NCI-H1417 (cell line): ENCODE results near the gene PRSS38.

Source experiments
- DNase-seq, 3 experiments: peaks; one replicate each; lab custom pipeline; 2025; lab: John Stamatoyannopoulos, UW

PRSS38 gene

DNA sequence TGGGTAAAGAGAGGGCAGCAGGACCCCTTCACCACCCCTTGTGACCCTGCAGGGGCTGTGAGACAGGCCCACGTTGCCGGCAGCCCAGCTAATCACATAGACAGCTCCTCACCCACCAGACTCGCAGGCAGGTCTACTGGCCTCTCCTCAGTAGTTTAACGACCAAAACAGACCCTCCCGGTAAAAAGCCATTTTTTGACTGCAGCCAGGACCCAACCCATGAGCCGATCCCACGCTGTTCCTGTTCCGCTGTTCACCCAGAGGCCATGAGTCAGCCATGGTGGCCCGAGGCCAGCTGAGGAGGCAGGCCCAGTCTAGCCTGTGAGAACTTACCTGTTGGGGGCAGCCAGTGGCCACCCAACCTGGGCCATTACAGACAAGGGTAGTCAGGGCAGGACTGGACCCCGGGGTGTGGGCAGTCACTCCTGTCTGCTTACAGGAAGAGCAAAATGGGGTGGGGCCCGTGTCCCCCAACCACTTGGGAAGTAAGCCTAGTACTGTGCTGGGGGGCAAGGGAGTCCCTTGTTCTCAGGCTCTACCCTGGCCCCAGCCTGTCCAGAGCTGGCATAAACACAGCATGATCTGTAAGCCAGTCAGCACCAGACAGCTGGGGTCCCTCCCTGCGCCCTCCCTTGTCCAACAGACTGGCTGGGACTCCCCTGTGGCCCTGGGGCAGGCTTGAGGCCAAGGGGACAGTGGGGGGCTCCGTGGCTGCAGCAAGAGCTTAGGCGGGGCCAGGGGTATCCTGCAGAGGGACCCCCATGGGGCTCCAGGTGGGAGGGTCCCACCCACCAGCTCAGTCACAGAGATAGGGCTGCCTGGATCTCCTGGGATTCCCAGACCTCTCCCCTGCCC is 70.4 kb downstream of the PRSS38 start:
- no peak for DNase-seq

DNA sequence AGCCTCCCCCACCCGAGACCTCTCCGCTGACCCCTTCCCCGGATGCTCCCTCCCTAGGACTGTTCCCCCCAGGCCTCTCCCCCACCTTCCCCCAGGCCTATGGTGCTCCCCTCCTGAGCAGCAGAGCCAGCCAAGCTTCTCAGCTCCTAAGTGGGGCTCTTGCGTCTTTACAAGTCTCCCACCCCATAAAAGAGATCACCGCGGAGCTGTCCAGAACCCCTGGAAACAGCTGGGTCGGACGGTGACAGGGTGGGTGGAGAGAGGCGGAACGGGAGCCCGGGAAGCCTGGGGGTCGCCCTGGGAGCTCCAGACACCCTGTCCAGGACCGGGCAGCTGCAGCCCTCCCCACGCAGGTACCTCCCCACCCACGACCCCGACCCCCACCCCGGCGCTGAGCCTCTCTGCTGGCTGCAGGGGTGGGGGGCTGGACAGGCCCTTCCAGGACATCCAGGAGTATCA is 71.1 kb downstream of the PRSS38 start:
- DNase-seq: no peak

GRCh38 chr1:227886993-227887696 is 71.7 kb downstream of the PRSS38 start:
- DNase-seq: no peak

- no peak for DNase-seq
Measured at GRCh38 chr1:227887697-227888403, 72.4 kb downstream of the PRSS38 start.

DNA sequence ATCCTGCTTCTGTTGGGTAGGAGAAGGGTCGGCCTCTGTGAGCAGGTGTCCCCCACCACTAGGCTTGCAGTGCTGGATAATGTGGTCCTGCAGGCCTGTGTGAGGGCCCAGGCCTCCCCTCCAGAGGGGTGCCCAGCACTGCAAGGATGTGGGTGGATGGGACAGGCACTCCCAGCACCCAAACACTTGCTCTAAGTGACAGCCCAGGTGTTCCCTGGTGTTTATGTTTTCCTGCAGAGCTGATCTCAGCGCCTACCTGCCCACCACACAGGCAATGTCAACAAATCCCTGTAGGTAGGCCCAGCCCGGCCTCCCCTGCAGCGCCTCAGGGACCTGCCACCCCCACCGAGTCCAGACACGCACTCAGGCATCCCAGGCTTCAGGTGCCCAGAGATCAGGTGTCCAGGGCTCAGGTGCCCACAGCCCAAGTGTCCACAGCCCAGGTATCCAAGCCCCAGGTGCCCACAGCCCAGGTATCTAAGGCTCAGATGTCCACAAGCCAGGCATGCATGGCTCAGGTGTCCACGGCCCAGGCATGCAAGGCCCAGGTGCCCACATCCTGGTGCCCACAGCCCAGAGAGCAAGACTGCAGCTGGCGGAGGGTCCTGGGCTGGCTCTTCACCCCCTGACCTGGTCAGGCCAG is 73.0 kb downstream of the PRSS38 start:
- DNase-seq: peak in 1 of 3 experiments; percentile 37

- DNase-seq: no peak
Measured at GRCh38 chr1:227889047-227889862, 73.8 kb downstream of the PRSS38 start.

DNA sequence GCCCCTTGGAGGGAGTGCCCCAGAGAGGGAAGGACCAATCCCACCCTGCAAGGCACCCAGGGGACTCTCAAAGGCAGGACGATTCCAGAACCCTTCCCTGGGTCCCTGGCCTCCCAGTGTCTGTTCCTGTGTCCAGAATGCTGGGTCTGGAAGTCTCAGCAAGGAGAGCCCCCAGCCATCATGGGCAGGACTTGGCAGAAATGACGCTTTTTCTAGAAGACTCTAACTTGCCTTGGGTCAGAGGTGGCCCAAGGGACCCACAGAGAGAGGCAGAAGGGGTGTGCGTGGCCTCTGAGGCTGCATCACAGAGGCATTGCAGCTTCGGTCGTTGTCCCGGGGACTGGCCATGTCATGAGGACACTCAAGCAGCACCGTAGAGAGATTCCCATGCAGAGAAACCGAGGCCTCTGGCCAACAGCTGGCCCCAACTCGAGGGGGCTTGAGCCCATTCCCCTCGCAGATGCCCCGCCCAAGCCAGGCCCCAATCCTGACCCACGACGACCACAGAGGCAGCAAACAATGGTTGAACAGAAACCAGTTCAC is 74.5 kb downstream of the PRSS38 start:
- no peak for DNase-seq

- no peak for DNase-seq
Measured at GRCh38 chr1:227890451-227891222, 75.2 kb downstream of the PRSS38 start.

DNA sequence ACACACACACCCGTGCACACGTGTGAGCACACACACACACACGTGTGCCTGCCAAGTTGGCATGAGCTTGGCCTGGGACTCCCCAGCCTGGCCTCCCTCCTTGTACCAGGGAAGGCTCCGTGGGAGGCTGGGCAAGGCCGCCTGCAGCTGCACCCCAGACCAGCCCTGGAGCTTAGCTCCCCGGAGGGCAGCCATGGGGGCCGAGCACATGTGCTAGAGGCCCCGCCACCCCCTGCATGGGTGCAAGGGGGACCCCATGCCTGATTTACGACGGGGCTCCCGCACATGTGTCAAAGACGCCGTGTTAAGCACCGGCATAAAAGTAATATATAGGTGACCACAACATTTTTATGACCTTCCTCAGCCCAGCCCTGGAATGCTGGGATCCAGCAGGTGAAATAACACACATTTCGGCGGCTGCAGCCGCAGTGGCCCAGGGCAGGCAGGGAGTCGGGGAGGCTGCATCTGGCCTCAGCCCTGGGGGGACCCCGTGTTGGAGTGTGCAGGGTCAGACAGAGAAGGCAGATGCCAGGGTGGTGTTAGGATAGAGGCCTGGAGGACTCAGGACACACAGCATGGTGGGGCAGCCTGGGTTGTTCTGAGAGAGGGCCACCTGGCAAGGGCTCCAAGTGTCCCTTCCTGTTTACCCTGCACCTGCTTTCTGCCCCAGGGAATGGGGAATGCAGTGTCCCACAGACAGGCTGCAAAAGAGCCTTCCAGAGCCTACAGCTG is 75.9 kb downstream of the PRSS38 start:
- DNase-seq: no peak

DNA sequence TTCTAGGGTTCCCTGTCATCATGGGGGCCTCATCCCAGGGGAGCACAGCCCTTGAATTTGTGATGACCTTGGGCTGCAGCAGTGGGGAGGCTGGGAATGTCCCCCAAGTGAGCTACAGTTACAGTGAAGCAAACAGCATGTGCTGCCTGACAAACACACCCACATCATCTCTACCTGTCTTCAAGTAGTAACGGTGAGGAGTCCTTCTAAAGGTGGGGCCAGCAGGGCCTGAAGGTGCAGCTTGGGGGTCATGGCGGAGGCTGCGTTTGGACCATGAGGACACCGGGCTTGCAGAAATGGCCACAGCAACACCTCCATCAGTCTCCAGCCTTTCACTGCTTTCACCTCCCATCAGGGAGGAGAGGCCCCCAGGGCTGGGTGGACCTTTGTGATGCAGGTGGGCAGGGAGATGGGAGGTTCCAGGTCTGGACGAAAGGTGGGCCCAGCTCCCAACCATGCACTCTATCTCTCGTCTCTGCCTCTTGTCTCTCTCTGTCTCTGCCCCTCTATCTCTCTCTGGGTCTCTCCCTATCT is 76.5 kb downstream of the PRSS38 start:
- DNase-seq: no peak

DNA sequence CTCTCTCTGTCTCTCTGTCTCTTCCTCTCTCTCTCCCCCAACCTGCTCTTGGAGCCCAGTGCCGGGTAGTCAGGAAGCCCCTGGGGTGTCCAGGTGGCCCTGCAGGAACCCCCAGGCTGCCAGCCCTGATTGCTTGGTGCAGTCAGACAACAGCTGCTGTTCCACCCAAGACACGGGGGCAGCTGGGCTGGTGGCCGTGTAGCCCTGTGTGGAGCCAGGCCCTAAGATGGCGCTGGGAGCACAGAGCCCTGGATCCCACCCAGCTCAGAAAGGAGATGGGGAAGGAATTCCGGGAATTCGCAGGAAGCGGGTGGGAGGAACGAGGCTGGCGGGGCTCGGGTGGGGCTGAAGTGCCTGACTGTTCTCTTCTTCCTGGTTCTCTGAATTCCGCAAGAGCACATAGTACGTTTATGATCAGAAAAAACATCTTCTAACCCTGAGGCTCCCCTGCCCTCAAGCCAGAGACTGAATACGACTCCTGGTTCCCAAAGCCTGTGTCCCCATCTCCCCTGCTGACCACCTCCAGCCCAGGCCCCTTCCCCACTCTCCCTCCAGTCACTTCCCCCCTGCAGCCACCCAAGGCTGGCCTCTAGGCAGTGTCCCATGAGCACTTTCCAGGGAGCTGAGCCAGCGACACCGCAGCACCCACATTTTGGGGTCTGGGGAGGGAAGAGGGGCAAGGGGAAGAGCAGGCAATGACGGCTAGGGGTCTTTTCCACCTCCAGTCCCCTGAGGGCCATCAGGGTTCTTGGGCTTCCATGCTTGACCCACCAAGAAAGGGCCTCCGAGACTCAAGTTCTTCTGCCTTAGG is 77.2 kb downstream of the PRSS38 start:
- no peak for DNase-seq

GRCh38 chr1:227893300-227893948 is 77.9 kb downstream of the PRSS38 start:
- DNase-seq: no peak

GRCh38 chr1:227893949-227894721 is 78.7 kb downstream of the PRSS38 start:
- DNase-seq: no peak

GRCh38 chr1:227894831-227895451 is 79.5 kb downstream of the PRSS38 start:
- DNase-seq: no peak
